Epithelial cell of proximal tubule (primary cell): ENCODE data around the gene ARHGEF7. TPM values are rescaled to one million over a fixed set of nuclear protein-coding genes. Genes with fewer than 3 reads are reported as not detected.

Experiments used
- DNase-seq: peaks from one replicate; pipeline ENCODE4 v3.0.0-alpha.2; 2011; ENCODE audit warnings: low read depth
- H3K4me3 ChIP-seq: 2 replicates; pipeline ENCODE4 v1.5.1; 2011; ENCODE audit warnings: low read depth, mild to moderate bottlenecking, low read length
- total RNA-seq: library from RNA; depleted of rRNA; stranded (reverse); fragments of >200 nt; gene quantifications from 2 replicates; pipeline ENCODE4 v1.2.3, GENCODE V29; 2015
- TF ChIP-seq, protein P1 (sequence below): conservative IDR thresholded peaks from 2 replicates; pipeline ENCODE4 v1.5.1; 2012; ENCODE audit warnings: low read depth, mild to moderate bottlenecking, low read length

The ARHGEF7 gene
- total RNA-seq, 1 donor from 2014 or later, result 21.9 TPM

DNA sequence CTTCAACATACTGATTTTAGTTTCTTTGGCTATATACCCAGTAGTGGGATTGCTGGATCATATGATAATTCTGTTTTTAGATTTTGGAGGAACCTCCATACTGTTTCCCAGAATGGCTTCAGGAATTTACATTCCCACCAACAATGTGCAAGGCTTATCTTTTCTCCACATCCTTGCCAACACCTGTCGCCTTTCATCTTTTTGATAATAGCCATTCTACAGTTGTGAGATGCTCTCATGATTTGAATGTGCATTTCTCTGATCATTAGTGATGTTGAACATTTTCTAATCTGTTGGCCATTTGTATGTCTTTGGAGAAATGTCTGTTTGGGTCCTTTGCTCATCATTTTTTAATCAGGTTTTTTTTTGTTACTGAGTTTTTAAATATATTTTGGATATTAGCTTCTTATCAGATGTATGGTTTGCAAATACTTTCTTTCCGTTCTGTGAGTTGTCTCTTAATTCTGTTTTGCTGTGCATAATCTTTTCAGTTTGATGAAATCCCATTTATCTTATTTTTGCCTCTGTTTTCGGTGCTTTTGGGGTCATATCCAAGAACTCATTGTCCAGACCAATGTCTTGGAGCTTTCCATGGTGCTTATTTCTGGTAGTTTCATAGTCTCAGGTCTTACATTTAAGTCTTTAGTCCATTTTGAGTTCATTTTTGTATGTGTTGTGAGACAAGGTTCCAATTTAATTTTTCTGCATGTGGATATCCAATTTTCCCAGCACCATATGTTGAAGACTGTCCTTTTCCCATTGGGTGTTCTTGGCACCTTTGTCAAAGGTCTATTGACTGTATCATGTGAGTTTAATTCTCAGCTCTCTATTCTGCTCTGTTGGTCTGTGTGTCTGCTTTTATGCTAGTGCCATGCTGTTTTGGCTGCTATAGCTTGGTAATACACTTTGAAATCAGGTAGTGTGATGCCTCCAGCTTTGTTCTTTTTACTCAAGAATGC lies 44.5 kb downstream of the ARHGEF7 start:
- no peak for DNase-seq
- TF ChIP-seq, protein P1, sequence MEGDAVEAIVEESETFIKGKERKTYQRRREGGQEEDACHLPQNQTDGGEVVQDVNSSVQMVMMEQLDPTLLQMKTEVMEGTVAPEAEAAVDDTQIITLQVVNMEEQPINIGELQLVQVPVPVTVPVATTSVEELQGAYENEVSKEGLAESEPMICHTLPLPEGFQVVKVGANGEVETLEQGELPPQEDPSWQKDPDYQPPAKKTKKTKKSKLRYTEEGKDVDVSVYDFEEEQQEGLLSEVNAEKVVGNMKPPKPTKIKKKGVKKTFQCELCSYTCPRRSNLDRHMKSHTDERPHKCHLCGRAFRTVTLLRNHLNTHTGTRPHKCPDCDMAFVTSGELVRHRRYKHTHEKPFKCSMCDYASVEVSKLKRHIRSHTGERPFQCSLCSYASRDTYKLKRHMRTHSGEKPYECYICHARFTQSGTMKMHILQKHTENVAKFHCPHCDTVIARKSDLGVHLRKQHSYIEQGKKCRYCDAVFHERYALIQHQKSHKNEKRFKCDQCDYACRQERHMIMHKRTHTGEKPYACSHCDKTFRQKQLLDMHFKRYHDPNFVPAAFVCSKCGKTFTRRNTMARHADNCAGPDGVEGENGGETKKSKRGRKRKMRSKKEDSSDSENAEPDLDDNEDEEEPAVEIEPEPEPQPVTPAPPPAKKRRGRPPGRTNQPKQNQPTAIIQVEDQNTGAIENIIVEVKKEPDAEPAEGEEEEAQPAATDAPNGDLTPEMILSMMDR, result no peak
- no peak overlapping the region for H3K4me3 ChIP-seq

DNA sequence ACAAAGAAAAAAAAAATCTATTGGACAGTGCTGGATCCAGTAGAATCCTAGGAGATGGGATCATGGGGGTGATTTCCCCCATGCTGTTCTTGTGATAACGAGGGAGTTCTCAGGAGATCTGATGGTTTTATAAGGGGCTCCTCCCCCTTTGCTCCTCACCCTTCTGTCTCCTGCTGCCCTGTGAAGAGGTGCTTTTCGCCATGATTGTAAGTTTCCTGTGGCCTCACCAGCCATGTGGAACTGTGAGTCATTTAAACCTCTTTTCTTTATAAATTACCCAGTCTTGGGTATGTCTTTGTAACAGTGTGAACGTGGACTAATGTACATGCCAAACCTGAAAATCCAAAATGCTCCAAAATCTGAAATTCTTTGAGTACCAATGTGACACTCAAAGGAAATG lies 45.5 kb downstream of the ARHGEF7 start:
- no peak for DNase-seq
- TF ChIP-seq, protein P1, result no peak
- no peak overlapping the region for H3K4me3 ChIP-seq

DNA sequence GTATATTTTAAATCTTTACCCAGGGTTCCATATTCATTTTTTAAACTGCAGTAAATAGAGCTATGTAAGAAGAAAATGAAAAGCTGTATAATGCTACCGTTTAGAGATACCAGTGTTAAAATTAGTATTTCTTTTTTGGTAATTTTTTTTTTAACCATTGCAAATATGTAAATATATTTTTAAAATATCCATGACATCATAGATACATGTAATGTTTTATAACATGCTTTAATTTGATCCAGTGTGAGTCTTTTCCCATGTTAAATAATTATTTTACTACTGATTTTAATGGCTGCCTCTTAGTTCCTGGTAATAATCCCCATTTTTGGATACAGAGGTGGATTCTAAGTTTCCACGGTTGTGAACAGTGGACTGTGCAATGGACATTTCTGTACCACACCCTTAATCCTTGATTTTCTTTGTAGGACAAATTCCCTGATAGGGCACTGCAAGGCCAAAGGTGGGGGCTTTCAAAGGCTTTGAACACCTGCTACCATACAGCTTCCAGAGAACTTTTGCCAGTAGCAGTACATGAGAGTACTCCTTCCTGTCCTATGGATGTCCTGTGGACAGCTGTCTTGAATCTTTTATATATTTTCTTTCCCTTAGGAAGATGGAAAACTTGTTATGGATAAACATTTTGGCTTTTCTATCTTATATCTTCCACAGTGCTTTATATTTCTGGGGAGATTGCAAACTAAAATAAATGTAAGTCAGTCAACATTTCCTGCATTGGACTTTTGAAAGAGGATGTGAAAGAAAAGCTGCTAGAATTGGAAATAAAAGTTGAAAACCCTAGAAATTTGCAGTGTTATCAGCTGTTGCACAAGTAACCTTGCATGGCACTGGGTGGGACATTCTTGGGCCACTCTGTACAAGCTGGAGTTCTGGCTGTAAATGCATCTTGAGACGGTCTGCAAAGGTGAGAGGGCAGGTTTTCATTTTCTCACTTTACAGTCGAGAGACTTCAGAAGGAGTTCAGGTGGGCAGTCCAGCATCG lies 46.8 kb downstream of the ARHGEF7 start:
- DNase-seq, result no peak
- no peak overlapping the region for H3K4me3 ChIP-seq
- TF ChIP-seq, protein P1, result no peak

GRCh38 chr13:111165241-111166010 lies 50.3 kb downstream of the ARHGEF7 start:
- TF ChIP-seq, protein P1, result no peak
- DNase-seq, result no peak
- H3K4me3 ChIP-seq, result no peak overlapping the region

DNA sequence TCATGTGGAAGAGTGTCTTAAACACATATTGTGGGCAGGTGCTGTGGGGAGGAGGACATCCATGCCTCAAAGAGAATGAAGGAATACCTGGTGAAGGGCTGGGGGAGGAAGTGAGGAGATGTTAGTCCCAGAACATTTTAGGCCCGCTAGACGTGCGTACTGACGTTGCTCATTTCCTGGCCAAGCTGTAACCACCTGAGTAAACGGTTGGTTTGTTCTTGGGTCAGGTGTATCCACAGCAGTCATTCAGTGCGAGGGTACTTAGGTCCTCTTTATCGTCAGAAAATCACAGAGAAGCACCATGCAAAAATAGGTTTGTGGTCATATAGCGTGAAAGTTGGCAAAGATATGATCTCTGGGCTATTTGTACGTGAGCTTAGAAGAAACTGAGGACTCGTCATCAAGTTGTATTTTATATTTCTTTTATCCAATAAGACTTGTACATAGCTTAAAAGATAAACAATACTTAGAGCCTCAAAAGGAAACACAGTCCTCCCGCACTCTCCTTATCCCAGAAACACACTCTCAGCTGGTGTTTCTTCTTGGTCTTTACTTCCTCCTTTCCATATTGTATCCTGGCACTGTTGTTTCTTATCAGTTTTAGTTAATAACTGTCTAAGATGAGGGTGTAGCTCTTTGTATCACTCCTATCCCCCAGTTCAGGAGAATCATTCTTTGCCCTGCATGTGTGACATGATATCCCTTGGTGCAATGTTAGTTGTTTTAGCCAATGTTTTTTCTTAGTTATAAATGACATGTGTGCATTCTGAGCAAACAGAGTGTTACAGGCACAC lies 52.0 kb downstream of the ARHGEF7 start:
- TF ChIP-seq, protein P1, result no peak
- no peak overlapping the region for H3K4me3 ChIP-seq
- DNase-seq, result no peak
